ENCODE measurements around the gene RCE1. TPM values are rescaled to one million over a fixed set of nuclear protein-coding genes. Genes with fewer than 3 reads are reported as not detected.

Gene RCE1
- total RNA-seq, 2 donors from 2014 or later: 7.7 to 8.9 TPM

Other genes starting within 250 kb of the RCE1 start
- 10 to 100 TPM; 31.2 to 35.2 TPM for gene RBM14, start 226.8 kb upstream of the RCE1 start, total RNA-seq
- gene RBM4, start 204.7 kb upstream of the RCE1 start, total RNA-seq: 10 to 100 TPM; 63.6 to 76.7 TPM
- gene RBM4B, start 165.6 kb upstream of the RCE1 start, total RNA-seq: 10 to 100 TPM in 1 of 2 donors, 1 to 10 TPM in 1; 8.0 to 13.8 TPM
- 1 to 10 TPM; 3.2 to 3.8 TPM for gene SPTBN2, start 114.2 kb upstream of the RCE1 start, total RNA-seq
- 10 to 100 TPM; 14.3 to 15.5 TPM for gene LRFN4, start 13.6 kb downstream of the RCE1 start, total RNA-seq
- 10 to 100 TPM; 21.2 to 39.1 TPM for gene PC, start 114.9 kb downstream of the RCE1 start, total RNA-seq
- gene C11orf86, start 131.9 kb downstream of the RCE1 start, total RNA-seq: not detected
- gene SYT12, start 179.7 kb downstream of the RCE1 start, total RNA-seq: 1 to 10 TPM in 1 of 2 donors, under 1 TPM in 1; 0.18 to 1.8 TPM
- gene RHOD, start 213.4 kb downstream of the RCE1 start, total RNA-seq: 10 to 100 TPM; 33.6 to 42.8 TPM